IMR-90 (cell line): ENCODE measurements around the gene CARNS1.

Source experiments
- CEBPB ChIP-seq: IDR thresholded peaks from 2 replicates; pipeline ENCODE4 v1.6.1; 2012; ENCODE audit warnings: low read depth, low read length, improper control_type of control experiment
- CTCF ChIP-seq: conservative IDR thresholded peaks from 2 replicates; pipeline ENCODE4 v1.5.1; 2012; ENCODE audit warnings: mild to moderate bottlenecking, low read depth, low read length, improper control_type of control experiment
- FOS ChIP-seq: fragments of 150-350 bp; IDR thresholded peaks from 2 replicates; pipeline ENCODE4 v1.6.1; 2016; ENCODE audit warnings: low read depth, low read length
- MAZ ChIP-seq: IDR thresholded peaks from 2 replicates; pipeline ENCODE4 v1.6.1; 2012; ENCODE audit warnings: low read depth, mild to moderate bottlenecking, low read length, improper control_type of control experiment, moderate library complexity, borderline replicate concordance
- NFE2L2 ChIP-seq: fragments of 150-350 bp; IDR thresholded peaks from 2 replicates; pipeline ENCODE4 v1.6.1; 2016; ENCODE audit warnings: low read depth, mild to moderate bottlenecking, low read length
- POLR2A ChIP-seq: IDR thresholded peaks from 2 replicates; pipeline ENCODE4 v1.6.1; 2012; ENCODE audit warnings: mild to moderate bottlenecking, low read depth, low read length
- RAD21 ChIP-seq: IDR thresholded peaks from 2 replicates; pipeline ENCODE4 v1.6.1; 2012; ENCODE audit warnings: low read length, improper control_type of control experiment
- RCOR1 ChIP-seq: IDR thresholded peaks from 2 replicates; pipeline ENCODE4 v1.6.1; 2012; ENCODE audit warnings: mild to moderate bottlenecking, low read length, improper control_type of control experiment; ENCODE audit not compliant: insufficient replicate concordance
- RFX5 ChIP-seq: IDR thresholded peaks from 2 replicates; pipeline ENCODE4 v1.8.0; 2012; ENCODE audit warnings: low read depth, mild to moderate bottlenecking, low read length, moderate library complexity
- SMC3 ChIP-seq: fragments of 150-350 bp; IDR thresholded peaks from 2 replicates; pipeline ENCODE4 v1.6.1; 2016; ENCODE audit warnings: low read depth, mild to moderate bottlenecking, antibody characterized with exemption, low read length, moderate library complexity
- USF2 ChIP-seq: fragments of 150-350 bp; IDR thresholded peaks from 2 replicates; pipeline ENCODE4 v1.6.1; 2017; ENCODE audit warnings: mild to moderate bottlenecking, antibody characterized with exemption, low read length, low read depth

GRCh38 chr11:67468456-67468758, 52.9 kb downstream of the CARNS1 start:
- TF ChIP-seq RAD21 (no peak), POLR2A (no peak), RFX5 (no peak), CTCF (no peak), CEBPB (no peak), USF2 (no peak), SMC3 (no peak), NFE2L2 (no peak), RCOR1 (no peak), MAZ (no peak), FOS (no peak)
